Right ventricle myocardium inferior (tissue), 1 donor: ENCODE results near the gene SLC4A3. TPM values are rescaled to one million over a fixed set of nuclear protein-coding genes. Genes with fewer than 3 reads are reported as not detected.

Experiments
- ATAC-seq: fragments of 200-7000 bp; cut with Tn5 transposase; one replicate; pipeline ENCODE4 v1.9.1; 2020; ENCODE audit warnings: mild to moderate bottlenecking, moderate library complexity
- DNase-seq: peaks from one replicate; pipeline ENCODE4 v3.0.0; 2021; ENCODE audit errors: missing footprints
- intact Hi-C: fragments of 100-400 bp; cut with DNase I; formaldehyde crosslinking; loops from one replicate; pipeline ENCODE4 v1.11.0; 2022
- total RNA-seq: library from RNA; stranded (reverse); fragmentation: NEBNext Ultra II Directional; extraction: Animal tissue kit (Norgen Biotek cat#: 25700); gene quantifications from one replicate; pipeline ENCODE4 v1.2.1, GENCODE V29; 2021
- donor health status: DM: no; HTN: yes; CAD: no; lungs with severe emphysema.

SLC4A3 gene
- total RNA-seq, 1 donor from 2014 or later, result 445 TPM

DNA sequence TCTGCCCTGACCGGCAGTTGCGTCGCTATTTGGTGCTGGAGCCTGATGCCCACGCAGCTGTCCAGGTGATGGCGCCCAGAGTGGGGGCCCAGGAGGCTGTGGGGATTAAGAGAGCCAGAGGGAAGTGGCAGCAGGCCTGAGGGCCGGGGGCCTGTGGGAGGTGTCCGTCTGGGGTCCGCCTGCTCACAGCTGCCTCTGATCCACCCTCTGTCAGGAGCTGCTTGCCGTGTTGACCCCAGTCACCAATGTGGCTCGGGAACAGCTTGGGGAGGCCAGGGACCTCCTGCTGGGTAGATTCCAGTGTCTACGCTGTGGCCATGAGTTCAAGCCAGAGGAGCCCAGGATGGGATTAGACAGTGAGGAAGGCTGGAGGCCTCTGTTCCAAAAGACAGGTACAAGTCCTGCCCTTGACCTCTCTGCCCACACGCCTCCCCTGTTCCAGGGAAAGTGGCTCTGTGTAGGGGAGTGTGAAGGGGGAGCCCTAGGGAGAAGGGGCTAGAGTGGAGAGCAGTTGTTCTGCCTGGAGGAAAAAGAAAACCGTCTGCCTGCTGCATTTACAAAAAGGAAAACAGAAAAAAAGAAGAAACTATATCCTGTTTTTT is 18.2 kb upstream of the SLC4A3 start:
- intact Hi-C loops, result no loop called here
- DNase-seq (no peak), ATAC-seq (peak; percentile 40)

DNA sequence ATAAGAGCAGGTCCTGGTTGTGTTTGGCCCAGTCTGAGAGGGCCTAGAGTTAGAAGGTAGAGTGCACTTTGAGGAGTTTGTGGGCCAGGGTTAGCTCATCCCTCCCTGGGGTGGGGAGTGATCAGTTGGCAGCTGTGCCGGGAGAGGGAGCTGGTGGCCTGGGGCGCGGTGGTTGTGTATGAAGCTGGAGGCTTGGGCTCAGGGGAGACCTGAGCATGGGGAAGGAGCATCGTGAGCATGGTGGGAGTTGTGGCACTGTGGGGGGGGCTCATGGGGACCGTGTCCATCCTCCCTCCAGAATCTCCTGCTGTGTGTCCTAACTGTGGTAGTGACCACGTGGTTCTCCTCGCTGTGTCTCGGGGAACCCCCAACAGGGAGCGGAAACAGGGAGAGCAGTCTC is 16.1 kb upstream of the SLC4A3 start:
- intact Hi-C loops, result loop anchor here (5.0 kb wide), 1 partner anchor 39 kb away; the partner anchor contains the start of genes INHA and OBSL1
- DNase-seq (peak; percentile 56), ATAC-seq (no peak)

DNA sequence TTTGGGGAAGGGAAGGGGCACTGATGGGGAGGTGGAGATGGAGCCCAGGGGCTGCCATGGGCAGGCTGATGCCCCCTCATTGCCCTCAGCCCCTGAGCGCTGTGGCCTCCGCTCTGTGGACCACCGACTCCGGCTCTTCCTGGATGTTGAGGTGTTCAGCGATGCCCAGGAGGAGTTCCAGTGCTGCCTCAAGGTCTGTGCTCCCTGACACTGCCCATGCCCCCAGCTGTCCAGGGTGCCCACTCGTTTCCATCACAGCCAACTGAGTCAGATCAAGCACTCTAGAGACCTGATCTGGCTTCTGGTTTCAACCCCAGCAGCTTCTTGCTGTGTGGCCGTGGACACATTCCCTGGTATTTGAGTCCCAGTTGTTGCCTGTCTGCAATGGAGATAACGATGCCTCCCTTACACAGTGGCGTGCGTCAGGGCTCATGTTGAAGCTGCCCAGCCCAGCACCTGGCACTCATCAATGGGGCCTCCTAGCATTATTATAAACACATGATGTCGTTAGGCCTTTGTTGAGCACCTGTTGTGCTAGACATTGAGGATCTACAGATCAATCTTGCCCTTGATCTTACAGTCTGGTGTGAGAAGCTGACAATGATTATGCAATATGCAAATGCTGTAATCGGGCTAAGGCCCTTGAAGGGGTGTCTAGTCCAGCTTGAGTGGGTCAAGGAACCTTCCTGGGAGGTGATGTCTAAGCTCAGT is 15.4 kb upstream of the SLC4A3 start:
- no peak for ATAC-seq
- intact Hi-C loops, result loop anchor here (5.0 kb wide), 1 partner anchor 40 kb away; the partner anchor contains the start of genes INHA and OBSL1
- DNase-seq, result peak; percentile 23

DNA sequence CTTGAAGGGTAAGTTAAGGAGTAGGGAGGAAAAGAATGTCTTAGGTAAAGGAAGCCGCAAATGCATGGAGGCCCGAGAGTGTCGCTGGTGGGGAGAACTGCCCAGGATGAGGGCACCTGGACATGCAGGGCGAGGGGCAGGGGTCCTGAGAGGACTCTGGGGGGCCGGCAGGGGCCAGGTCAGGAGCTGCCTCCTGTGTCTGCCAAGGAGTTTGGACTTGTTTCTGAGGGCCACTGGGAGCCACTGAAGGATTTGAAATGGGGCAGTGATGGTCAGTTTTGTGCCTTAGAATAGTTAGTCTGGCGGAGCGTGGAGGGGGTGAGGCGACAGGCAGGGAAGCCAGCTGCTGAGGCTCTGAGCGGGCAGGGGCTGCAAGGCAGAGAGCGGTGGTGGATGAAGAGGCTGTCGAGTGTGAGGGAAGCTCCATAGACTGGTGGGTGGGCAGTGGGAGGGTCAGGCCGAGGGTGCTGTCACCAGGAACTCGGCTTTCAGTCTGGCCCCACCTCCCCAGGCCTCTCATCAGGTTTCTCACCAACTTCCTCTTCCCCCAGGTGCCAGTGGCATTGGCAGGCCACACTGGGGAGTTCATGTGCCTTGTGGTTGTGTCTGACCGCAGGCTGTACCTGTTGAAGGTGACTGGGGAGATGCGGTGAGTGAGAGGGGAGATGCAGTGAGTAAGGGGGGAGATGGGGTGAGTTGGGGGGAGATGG is 14.7 kb upstream of the SLC4A3 start:
- intact Hi-C loops, result loop anchor here (5.0 kb wide), 1 partner anchor 40 kb away; the partner anchor contains the start of genes INHA and OBSL1
- DNase-seq, result peak; percentile 56
- no peak for ATAC-seq

DNA sequence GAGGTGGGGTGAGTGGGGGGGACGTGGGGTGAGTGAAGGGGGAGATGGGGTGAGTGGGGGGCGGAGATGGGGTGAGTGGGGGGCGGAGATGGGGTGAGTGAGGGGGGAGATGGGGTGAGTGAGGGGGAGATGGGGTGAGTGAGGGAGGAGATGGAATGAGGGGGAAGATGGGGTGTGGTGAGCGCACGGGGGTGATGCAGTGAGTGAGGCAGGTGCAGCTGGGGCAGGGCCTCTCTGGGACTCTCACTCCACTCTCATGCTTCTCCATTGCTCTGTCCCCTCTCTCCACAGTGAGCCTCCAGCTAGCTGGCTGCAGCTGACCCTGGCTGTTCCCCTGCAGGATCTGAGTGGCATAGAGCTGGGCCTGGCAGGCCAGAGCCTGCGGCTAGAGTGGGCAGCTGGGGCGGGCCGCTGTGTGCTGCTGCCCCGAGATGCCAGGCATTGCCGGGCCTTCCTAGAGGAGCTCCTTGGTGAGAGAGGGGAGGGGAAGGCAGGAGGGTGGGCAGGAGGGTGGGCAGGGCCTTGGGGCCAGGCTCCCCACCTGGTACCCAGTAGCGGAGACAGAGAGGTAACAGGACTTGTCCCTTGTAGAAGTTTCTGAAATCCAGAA is 13.9 kb upstream of the SLC4A3 start:
- DNase-seq, result peak; percentile 55
- no peak for ATAC-seq
- intact Hi-C loops, result loop anchor here (5.0 kb wide), 1 partner anchor 41 kb away; the partner anchor contains the start of genes INHA and OBSL1

DNA sequence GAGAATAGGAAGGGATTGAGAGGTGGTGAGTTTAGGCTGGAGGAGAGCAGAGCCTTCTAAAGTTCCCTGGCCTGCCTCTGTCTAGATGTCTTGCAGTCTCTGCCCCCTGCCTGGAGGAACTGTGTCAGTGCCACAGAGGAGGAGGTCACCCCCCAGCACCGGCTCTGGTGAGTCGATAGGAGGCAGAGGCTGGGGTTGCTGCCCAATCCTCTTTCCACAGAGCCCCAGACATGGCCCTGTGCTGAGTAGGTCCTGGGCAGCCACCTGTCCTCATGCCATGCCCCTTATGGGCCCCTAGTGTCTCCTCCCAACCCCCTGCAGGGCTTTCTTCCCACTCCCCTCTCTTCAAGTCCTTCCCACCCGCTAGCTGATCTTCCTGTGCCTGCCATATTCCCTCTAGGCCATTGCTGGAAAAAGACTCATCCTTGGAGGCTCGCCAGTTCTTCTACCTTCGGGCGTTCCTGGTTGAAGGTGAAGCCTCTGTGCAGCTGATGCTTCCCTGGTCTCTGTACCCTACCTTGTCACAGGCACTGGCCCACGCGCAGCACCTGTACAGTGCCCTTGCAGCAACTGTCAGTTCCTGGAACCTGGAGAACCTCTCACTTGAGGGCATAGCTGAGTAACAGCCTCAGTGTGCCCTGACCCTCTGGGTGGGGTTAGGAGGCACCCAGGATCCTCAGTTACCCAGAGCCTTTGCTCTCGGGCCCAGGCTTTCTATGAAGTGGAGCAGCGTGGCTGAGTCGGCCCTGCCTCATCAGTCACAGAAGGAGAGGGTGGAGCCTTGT is 13.2 kb upstream of the SLC4A3 start:
- ATAC-seq (no peak), DNase-seq (peak; percentile 41)
- intact Hi-C loops, result loop anchor here (5.0 kb wide), 1 partner anchor 42 kb away; the partner anchor contains the start of genes INHA and OBSL1

DNA sequence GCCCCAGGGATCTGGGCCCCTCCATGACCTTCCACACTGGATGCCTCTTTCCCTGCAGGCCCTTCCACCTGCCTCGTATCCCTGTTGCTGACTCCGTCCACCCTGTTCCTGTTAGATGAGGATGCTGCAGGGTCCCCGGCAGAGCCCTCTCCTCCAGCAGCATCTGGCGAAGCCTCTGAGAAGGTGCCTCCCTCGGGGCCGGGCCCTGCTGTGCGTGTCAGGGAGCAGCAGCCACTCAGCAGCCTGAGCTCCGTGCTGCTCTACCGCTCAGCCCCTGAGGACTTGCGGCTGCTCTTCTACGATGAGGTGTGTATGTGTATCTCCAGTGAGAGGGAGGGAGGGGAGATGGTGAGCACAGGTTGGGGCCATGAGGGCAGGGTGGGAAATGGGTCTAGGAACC is 12.4 kb upstream of the SLC4A3 start:
- ATAC-seq, result no peak

DNA sequence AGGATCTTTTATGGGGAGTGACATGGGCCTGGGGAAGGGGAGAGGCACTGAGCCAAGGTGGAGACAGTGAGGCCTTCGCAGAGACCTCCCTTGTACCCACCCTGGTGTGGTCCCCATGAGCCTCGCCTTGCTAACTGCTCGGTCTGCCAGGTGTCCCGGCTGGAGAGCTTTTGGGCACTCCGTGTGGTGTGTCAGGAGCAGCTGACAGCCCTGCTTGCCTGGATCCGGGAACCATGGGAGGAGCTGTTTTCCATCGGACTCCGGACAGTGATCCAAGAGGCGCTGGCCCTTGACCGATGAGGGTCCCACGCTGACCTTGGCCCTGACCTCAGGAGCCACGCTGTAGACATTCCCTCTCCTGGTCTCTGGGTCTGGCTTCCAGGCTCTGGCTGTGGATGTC is 11.5 kb upstream of the SLC4A3 start:
- ATAC-seq (peak; percentile 27), DNase-seq (peak; percentile 66)
- intact Hi-C loops, result no loop called here

More for the DNA sequence above, 12.4 kb upstream of the SLC4A3 start:
- no peak for DNase-seq
- intact Hi-C loops, result no loop called here

DNA sequence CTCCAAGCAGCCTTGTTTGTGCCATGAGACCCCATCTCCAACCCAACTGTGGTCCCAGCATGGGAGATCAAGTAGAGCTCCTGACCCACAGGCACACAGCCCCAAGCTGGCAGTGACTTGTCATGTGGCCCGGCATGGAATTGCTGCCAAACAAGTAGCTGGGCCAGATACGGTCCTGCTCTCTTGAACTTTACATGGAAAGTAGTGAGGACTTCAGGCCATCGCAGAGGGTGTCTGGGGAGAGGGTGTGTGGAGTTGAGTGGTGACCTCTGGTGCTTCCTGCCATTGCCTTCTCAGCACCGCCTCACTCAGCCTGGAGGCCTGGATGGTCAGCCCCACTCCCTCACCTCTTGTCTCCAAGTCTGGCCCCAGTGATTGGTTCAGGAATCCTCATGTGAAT is 10.9 kb upstream of the SLC4A3 start:
- intact Hi-C loops, result no loop called here
- DNase-seq (peak; percentile 62), ATAC-seq (peak; percentile 69)

DNA sequence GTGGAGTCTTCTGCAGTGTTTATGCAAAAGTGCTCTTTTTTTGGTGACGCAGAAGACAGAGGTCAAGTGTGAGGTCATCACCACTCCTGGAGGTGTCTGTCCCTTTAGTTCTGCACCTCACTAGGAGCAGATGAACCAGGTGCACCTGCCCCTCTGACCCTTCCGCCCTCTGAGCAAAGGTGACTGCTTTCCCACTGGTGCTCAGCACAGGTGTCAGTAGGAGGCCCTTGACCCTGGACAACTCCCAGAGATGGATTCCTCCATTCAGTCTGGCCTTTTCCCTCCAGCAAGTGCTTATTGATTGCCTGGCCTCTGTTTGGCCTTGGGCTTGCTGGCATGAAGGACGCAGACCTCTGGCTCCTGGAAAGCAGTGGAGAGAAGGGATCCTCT is 8.7 kb upstream of the SLC4A3 start:
- intact Hi-C loops, result no loop called here
- DNase-seq, result peak; percentile 42
- no peak for ATAC-seq

DNA sequence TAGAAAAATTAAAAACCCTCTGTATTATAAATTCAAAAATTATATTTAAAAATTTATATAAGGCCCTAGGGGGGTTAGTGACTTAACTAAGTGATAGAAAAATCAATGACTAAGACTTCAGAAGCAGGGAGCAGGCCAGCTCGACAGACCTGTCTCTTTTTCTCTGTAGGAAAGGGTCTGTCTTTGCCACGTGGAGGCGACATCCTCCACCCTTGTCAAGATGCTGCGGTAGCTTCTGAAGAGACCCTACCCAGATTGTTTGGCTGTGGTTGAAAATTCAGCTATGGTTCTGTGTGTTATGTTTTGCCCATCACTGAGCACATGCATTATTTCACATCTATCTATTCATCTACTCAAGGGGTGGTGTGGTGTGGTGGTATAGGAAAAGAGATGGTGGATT is 8.2 kb upstream of the SLC4A3 start:
- intact Hi-C loops, result no loop called here
- DNase-seq (peak; percentile 6), ATAC-seq (no peak)

DNA sequence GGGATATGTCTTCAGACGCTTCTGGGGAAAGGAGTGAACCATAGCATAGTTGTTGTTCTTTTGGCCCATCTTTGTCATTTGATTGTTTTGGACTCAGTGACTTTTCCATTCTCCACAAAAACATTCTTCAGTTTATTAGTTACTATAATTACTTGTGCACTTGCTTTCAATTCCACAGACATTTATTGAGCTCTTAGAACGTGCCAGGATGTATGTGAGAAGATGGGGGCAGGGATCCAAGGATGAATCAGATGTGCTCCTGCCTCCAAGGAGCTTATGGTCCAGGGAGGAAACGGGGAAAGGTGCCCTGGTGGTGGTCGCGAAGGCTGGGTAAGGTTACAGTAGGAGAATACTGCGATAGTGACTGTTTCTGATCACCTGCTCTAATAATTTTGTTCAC is 6.9 kb upstream of the SLC4A3 start:
- intact Hi-C loops, result no loop called here
- DNase-seq, result no peak
- no peak for ATAC-seq

DNA sequence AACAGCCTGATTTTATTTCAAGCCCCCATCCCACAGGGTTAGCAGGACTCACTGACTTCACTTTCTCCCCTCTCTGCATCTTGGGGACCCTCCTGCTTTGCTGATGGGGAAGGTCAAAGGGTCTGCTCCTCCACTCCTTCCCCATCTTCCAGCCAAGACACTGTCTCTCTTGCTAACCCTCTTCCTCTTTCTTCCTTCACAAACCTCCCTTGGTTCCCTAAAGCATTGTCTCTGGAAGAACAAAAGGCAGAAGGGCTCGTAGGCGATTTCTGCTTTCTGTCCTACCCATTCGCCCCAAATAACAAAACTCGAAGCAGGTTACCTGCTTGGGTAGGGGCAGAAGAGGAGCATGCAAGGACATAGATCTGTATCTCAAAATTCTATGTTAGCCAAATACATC is 5.5 kb upstream of the SLC4A3 start:
- intact Hi-C loops, result no loop called here
- peak; percentile 5 for DNase-seq
- ATAC-seq, result no peak

DNA sequence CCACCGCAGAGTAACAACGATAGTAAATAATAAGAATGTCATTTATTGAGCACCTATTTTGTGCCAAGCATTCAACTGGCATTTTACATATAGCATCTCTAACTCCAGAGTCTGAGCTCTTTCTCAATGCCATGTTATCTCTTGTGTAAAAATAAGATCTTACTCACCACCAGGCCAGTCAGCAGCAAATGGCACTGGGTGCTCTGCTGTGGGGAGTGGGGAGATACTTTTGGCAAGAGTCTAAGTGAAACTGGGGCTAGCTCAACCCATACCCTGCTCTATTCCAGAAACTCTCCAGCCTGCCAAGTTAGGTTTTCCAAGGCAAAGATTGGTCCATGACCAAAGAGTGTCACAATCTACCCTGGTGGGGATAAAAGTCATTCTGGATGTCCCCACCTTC is 5.0 kb upstream of the SLC4A3 start:
- ATAC-seq, result no peak
- peak; percentile 11 for DNase-seq
- intact Hi-C loops, result no loop called here

DNA sequence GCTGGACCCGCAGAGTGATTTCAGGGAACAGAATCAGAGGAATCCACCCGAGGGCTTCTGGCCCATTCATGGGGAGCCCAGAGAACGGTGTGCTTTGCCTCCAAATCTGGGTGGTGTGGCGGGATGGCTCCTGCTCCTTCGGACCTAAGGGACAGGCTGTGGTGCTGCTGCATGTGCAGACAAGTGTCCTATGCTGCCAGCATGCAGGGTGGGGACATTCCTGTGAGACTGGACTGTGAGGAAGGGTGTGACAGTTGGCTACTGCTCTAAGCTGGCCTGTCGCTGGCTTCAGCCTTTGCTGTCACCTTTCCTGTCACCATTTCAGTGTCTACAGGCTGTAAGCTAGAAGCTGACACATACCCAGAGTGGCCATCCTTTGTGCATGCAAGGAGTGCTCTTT is 2.9 kb upstream of the SLC4A3 start:
- intact Hi-C loops, result no loop called here
- ATAC-seq, result peak; percentile 56
- no peak for DNase-seq

DNA sequence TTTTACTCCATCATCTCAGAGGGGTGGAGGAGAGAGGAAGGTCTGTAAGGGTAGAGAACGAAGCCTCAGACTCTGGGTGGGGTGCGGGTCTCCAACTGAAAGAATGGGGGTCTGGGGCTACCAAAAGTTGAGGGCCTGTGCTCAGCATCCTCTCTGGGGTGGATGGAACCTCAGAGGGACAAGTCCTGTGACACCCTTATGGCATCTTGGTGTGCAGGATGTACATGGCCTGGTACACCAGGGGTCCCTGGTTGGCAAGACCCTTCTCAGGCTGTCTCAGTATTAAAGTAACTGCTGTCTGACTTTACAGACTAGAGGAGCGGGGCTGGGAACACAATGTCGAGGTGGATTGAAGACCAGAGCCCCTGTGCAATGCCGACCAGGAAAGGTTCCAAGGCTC is 2.3 kb upstream of the SLC4A3 start:
- no peak for DNase-seq
- ATAC-seq, result no peak
- intact Hi-C loops, result loop anchor here (5.0 kb wide), 1 partner anchor 53 kb away; the partner anchor contains the start of genes INHA and OBSL1

DNA sequence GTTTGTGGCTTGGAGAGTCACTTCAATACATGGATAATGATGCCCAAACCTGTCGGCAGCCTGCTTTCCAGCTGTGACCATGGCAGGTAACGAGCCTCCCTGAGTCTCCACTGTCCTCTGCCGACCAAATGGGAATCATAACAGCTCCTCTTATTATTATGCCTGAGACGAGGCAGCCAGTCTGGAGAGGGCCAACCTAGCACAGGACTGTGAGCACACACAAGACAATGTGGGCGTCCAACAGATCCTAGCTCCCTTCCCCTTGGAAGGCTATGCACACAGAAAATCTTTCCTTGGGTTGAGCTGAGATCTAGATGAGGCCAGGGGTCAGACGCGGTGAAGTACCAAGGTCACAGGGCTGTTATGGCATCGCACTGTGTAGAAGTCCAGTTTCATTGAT is 890 bp upstream of the SLC4A3 start:
- no peak for ATAC-seq
- intact Hi-C loops, result loop anchor here (5.0 kb wide), 1 partner anchor 54 kb away; the partner anchor contains the start of genes INHA and OBSL1

DNA sequence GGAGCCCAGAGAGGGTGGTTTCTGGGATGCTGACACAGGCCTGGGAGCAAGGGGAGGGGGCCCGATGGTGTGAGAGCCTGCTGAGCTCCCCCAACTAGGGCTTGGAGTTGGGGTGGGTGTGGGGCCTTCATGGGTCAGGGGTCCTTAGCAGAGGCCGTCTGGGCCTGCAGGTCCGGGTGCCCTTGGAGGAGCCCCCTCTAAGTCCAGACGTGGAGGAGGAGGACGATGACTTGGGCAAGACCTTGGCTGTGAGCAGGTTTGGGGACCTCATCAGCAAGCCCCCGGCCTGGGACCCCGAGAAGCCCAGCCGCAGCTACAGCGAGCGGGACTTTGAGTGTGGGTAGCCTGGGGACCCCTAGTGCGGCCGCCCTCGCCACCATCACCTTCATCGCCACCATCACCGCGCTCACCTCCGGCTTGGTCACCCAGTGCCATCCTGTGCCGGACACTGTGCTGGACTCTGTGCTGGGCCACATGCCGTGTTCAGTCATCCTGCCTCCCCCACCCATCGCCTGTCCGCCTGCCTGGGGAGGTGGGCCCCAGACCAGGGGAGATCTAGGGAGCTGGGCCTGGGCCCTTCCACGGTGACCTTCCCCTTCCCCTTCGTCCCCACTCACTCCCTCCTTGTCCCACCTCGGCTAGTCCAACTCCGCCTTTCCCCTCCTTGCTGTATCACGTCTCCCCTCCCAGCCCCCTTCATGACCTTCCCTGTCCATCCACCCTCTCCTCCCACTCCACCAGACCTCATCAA is 980 bp downstream of the SLC4A3 start:
- intact Hi-C loops, result loop anchor here (5.0 kb wide), 1 partner anchor 56 kb away; the partner anchor contains the start of genes INHA and OBSL1
- ATAC-seq (peak; percentile 12), DNase-seq (no peak)

More for the DNA sequence above, 890 bp upstream of the SLC4A3 start:
- no peak for DNase-seq
